ENCODE measurements around the gene GPATCH8.
"Not testable (repeated sequence)": the region's sequence is repeated elsewhere in the genome, so short reads cannot be mapped to it uniquely, and the experiment has no call there.

Gene GPATCH8

DNA sequence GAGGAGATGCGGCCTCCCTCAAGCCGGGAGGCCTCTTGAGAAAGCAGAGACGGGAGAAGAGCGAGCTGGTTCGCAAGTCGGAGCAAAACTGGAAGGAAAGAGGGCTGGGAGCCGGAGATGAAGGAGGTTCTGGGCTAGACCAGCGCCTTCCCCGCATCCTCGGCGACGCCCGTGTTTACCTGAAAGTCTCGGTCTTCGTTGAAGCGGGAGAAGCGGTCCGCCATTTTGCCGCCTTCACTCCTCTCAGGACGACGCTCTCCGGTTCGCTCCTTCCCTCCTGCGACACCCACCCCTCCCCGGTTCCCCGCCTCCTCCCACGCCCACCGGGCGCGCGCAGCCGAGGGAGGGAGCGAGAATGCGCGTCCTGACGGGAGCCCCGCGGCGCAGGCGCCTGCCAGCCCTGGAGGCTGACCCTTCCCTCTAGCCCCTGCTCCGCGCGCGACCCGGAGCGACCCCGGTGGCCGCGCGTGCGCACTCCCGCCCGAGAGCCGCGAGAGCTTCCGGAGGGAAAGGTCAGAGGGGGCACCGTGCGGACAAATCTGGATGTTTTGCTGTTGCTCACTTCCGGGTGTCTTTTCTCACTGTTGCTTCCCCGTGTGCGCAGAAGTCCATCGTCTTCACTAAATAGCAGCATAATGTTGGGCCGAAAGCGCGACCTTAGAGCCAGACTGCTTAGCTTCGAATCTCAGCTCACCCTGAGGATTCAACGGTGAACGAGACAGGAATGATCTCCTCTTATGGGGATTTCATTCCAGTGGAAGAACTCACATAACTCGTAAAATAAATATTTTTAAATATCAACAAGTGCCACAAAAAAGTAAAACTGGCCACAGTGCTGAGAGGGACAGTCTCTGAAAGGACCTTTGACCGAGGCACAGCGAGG, at the start of gene GPATCH8:
Gene GPATCH8 (minus strand): TSS at position 260 of the 883 bp plus-strand sequence. CDS start 36 bp downstream, at position 224.
- DNase-seq (ENCODE audit: low read depth), result peak; percentile 88

DNA sequence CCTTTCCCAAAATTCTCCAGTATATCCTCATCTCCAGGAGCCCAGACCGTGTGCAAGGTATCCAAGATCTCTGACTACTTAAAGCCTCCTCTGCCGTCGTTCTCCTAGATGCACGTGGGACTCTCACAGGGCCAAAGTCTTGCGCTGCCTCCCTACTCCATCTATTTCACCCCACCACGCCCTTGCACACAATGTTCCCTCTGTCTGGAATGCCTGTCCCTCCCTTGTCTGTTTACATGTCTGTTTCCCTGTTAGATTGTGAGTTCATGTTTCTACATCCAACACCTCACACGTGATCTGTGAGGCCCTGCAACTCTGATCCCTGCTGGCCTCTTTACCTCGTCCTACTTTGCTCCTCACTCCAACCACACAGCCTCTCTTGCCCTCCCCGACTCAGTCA, 49.2 kb upstream of the GPATCH8 start:
- DNase-seq (ENCODE audit: low read depth), result no peak

DNA sequence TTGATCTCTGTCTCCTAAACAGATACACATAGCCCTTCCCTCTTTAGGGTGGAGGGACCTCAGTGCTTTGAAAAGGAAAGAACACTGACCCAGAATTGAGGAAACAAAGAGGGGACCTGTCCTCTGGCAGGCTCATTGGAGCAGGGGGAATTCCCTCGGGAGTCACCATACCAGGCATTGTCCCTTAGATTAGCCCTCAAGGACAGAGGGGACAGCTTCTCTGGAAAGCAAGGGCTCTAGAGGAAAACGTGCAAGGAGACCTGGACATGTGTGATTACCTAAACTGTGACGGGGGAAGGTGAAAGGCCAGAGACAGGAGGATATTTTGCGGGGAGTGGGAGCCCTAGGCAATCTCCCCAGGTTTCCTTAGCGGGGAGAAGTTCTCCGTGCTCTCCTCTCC, 46.5 kb upstream of the GPATCH8 start:
- no peak for DNase-seq (ENCODE audit: low read depth)

DNA sequence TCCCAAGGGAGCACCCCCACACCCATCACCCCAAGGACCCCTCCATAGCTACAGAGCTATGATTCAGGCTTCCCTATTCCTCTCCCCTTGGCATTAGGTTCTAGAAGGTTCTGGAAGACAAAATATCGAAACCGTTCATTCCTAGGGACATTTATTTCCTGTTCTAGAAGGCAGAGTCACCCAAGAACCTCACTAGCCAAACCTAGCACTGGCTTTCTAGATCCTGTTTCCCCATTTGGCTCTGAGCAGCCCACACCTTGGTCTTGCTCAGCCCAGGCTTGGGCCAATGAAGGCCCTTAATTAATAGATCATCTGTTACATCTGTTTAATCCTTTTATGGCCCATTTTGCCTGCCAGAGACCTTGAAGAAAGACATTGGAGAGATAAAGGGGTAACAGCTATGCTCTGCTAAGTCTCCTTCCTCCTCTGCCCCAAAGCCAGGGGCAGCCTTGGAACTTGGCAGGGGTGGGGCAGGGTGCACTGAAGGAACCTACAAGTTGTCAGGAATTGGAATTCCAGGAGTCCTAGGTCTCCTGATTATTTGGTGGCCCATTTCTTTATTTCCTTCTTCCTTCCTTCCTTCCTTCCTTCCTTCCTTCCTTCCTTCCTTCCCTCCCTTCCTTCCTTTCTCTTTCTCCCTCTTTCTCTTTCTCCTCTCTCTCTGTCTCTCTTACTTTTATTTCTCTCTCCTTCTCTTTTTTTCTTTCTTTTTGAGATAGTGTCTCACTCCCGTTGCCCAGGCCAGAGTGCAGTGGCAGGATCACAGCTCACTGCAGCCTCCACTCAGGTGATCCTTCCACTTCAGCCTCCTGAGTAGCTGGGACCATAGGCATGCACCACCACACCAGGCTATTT, 45.4 kb upstream of the GPATCH8 start:
- DNase-seq (ENCODE audit: low read depth), result no peak

DNA sequence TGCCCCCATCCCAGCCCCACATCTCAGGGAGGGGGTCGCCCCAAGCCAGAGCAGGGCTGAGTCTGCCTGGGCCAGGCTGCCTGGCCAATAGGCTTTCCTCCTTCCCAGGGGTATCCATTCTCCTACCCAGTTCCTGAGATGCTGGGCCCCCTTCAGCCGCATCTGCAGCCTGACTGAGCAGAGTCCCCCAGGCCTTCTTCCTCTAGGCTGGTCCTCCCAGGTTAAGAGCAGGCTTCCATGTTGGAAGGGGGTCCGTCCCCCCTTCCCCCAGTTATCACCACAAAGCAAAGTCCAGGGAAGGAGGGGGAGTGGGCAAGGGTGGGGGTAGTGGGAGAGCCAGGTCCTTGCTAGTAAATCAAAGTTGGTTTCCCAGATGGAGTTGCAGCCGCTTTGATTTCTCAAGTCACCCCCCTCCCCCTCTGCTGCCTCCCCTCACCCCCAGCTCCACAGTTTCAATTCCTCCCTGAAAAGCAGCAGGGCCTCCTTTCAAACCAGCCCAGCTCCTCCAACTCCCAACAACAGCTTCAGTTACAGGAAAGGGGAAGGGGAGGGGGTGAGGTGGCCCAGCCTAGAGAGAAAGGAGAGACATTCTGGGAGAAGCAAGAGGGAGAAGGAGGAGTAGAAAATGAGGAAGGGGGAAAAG, 44.5 kb upstream of the GPATCH8 start:
- no peak for DNase-seq (ENCODE audit: low read depth)

DNA sequence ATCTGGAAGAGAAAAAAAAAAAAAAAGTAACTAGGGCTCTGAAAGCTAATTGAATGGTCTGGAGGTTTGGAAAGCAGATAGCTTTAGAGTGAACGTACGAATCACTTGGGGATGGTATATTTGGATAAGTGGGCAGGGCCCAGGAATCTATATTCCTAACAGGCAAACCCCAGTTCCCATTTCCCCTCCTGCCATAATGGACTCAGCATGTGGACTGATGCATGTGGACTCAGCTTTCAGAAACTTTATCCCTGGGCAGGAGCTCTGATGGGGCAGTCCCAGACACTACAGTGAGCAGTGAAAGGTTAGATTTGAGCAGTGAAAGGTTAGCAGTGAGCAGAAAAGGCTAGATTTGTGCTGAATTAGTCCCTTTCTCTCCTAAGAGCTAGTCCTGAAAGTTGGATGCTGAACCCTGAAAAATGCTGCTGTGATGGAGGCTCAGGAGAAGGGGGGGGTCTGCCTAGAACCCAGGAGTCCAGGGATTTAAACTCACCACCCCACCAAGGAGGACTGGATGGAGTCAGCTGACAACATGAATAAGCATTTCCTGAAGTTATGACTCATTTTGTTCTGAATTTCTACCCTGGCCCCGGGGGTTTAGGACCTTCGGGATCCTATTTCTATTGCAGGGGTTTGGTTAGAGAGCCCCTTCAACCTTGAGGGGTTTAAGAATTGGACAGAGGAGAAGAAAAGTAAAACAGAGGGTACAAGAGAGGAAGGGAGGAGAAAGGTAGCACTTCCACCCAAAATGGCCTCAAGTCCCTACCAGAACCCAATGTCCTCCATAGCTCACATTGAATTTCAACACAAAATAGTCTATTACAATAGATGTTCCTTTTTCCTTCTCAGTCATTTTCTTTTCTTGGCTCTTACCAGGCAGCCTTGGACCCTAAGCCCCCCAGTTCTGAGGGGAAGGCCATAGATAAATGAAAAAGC, 43.7 kb upstream of the GPATCH8 start:
- DNase-seq (ENCODE audit: low read depth), result no peak

DNA sequence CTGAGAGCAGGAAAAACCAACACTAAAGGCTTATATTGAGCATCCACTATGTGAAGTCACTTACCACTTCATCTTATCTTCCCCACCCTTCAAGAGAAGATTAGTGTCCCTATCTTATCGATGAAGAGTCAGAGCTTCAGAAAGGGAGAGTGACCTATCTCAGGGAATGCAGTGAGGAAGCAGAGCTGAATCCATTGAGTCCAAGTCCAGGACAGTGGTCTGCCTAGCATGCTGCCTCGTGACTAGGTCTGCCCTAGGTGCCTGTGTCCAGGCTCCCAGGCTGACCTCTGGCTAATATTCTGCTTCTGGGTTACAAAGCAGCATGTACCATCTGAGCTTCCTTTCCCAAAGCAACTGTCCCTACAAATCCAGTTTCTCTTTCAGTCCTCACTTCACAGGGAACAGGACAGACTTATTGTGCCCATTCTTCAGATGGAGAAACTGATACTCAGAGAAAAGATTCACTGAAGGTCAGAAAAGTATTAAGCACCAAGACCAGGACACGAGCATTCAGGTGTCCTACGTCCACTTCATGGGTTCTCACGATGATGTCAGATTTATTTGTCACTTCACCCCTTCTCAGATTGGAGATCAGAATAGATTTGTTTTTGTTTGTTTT, 40.8 kb upstream of the GPATCH8 start:
- DNase-seq (ENCODE audit: low read depth), result no peak

DNA sequence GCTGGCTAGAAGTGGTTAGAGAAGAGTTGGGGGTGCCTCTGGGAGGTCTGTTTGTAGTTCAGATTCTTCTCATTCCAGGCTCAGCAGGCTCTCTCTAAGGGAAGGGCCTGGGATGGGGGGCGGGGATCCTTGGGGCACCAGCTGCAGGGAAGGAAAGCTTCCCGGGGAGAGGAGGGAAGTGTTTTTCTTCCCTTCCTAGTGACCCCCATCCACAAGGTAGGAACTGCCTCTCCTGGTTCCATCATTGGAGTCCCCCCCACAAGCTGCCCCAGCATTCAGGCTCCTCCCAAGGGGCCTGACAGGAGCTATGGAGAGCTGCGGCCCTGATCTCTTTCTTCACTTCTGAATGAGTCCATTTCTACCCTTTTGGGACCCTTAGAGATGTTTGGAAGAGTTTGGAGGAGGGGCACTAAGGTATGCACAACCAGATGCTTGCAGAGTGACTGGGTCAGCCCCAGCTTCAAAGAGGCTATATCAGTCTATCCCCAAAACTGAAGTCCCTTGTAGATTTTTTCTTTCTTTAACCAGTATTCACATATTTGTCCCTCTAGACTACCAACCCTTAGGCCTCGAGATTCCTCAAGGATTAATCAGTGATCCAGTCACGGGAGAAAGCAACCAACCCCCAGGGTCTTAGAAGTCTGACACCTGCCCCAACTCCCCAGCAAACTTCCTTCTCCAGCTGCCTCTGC, 40.2 kb upstream of the GPATCH8 start:
- no peak for DNase-seq (ENCODE audit: low read depth)

DNA sequence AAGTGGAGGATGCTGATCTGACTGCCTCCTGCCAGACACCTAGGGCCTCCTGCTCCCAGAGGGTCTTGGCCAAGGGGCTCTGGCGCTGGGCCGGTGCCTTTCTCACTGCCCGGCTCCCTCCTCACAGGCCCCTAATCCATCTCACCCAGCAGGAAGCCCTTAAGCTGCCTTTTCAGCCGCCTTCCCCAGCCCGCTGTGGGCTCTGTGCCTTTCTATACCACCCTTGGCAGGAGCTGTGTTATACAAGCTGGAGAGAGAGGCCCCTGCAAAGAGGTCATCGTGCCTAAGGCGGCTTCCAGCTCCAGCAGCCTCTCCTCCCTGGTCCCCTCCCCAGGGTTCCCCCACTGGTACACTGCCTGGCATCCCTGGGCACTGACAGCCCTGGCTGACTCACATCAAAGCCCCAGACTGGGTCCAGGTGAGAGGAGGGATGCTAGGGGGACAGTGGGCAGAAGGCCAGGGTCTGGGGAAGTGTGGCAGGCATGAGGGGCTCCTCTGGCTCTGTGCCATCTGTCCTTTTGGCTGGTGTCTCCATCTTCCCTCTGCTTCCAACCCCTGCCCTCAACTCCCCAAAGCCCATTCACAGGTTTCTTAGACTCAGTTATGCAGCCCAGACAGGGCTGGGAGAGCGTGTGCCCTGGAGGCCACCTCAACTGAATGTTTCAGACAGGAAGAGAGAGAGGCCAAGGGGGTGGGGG, 38.8 kb upstream of the GPATCH8 start:
- no peak for DNase-seq (ENCODE audit: low read depth)

DNA sequence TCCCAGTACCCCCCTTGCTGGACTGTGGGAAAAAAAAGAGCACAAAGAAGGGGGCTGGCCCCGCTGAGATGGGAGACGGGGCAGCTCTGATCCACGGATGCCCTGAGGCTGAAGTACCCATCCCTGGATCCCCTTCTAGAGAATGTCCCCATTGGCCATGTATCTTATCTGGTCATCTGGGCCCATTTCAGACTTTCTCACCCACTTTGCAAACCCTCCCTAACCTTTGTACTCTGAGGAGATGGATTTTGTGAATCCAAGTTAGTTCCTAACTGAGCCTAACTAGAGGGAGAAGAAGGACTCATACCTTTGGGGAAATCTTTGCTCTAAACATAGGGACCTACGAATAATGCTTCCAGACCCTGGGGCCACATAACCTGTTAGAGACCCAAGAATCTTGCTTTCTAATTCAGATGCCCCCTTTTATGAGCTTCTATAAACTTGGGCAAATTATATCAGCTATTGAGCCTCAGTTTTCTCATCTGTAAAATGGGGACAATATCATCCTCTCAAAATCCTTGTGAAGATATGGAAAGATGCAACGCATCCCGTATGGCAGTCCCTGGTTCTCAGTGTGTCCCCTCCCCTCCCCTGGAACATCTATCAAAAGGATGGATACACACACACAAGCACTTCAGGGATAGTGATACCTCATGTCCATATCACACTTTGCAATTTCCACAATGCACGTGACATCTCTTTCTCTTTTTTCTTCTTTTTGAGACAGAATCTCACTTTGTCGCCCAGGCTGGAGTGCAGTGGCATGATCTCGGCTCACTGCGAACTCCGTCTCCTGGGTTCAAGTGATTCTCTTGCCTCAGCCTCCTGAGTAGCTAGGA, 37.3 kb upstream of the GPATCH8 start:
- DNase-seq (ENCODE audit: low read depth), result no peak

DNA sequence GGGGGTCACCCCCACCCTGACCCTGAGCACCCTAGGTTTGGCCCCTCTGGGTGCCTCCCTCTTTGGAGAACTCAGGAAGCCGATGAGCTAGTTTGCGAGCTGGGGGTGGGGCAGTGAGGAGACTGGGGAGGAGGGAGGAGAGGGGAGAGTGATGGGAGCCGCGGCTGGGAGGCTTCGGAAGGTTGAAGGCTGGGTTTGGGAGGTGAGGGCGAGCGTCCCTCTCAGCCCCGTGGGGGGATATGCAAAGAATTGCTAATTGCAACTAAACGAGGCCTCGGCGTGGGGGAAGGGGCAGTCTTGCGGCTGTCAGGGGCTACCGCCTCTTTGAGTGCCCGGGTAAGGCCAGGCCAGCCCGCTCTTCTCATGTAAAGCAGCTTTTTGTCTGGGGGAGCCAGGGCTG, 36.5 kb upstream of the GPATCH8 start:
- DNase-seq (ENCODE audit: low read depth), result no peak

DNA sequence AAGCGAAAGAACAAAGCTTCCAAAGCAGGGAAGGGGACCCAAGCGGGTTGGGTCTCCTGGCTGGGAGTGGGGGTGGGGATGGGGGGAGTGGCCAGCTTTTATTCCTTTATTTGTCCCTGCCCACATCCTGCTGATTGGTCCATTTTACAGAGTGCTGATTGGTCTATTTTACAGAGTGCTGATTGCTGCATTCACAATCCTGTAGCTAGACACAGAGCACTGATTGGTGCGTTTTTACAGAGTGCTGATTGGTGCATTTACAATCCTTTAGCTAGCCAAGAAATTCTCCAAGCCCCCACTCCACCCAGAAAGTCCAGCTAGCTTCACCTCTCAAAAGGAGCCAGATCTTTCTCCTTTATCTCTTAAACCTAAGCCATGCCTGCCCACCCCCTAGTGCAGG, 34.7 kb upstream of the GPATCH8 start:
- not testable (repeated sequence) for DNase-seq (ENCODE audit: low read depth)

DNA sequence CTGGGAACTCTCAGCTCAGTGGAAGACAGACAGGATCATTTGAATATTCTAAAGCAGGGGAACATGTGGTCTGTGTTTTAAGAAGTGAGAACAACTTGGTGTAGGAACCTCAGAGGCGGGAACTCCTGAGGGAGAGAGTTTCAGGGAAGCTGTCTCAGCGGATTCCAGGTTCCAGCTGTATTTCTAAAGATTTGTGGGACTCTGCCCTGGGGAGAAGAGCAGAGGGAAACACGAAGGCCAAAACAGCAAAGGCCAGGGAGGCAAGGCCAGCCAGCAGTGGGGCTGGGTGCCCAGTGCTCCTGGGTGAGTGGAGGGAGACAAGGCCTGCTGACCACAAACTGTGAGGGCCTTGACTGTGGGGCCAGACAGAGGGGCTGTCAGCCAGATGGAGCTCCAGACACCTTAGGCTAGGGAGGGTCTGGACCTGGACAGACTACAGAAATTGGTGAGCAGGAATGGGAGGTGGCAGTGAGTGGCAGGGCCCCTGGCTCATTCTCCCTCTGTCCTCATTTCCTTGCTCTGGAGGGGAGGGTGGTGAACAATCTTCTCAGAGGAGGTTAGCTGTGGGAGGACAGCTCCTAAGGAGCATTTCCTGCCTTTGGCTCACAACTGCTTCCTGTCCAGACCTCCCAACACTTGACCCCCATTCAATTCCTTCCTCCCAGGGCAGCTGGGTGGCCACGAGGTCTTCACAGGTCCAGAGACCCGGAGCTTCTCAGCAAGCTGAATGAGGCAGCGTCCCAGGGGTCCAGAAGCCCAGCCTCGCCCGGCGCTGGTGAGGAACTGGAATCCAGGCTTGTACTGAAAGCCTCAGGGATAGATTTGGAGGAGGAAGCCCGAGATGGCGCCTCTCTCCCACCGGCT, 33.1 kb upstream of the GPATCH8 start:
- DNase-seq (ENCODE audit: low read depth), result no peak

DNA sequence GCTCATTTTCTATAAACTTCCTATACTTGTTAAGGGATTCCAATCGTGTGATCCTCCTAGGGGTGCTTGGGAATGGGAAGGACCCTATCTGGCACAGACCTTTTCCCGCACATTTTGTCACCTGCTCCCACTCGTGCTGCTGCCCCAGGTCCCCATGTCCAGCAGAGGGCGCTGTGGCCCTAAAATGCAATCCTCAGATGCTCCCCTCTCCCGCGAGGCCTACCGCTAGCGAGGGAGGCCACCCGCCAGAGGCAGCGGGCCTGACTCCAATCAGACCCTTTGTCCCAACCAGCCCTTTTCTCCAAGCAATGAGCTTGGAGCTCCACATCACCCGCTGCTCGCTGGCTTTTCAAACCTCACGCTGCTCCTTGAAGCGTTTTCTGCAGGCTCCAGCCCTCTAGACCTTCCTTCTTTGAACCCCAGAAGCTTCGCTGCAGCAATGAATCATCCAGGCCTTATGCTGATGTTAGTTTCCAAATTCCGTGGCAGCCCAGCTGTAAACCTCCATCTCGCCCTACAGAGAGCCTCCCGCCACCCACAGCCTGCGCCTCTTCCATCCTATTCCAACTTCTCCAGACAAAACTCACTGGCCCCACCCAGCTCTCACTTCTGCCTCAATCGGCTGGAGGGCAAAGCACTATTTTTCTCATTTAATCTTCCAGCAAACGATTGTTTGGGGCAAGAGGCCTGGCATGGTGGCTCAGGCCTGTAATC, 30.5 kb upstream of the GPATCH8 start:
- DNase-seq (ENCODE audit: low read depth), result peak; percentile 53

DNA sequence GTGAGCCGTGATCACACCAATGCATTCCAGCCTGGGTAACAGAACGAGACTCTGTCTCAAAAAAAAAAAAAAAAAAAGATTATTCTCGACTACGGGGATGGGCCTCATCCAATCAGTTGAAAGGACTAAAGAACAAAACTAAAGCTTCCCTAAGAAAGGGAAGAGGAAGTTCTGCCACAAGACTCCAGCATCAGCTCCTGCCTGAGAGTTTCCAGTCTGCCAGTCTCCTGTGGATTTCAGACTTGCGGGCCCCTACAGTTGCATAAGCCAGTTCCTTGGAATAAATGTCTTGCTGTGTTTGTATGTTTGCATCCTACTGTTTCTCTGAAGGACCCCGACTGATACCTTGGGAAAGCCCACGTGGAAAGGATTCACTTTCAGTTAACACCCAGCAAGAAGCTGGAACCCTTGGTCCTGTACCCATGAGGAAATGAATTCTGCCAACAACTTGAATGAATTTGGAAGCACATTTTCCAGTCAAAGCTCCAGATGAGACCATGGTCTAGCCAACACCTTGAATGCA, 27.8 kb upstream of the GPATCH8 start:
- no peak for DNase-seq (ENCODE audit: low read depth)

DNA sequence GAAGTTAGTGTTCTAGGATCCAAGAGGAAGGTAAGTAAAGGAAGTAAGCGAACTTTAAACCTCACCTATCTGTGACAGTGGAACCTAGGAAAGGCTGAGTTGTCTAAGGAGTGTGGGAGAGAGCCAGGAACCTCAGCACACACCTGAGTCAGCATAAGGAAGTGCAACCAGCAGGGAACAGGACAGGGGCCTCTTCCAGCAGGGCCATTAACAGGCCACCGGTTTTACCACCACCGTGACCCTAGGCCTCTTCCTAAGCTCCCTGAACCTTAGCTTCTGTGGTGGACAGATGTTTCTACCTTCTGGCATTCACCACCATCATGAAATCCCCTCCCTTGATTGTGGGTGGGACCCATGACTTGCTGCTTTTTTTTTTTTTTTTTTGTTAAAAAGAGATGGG, 26.7 kb upstream of the GPATCH8 start:
- no peak for DNase-seq (ENCODE audit: low read depth)

DNA sequence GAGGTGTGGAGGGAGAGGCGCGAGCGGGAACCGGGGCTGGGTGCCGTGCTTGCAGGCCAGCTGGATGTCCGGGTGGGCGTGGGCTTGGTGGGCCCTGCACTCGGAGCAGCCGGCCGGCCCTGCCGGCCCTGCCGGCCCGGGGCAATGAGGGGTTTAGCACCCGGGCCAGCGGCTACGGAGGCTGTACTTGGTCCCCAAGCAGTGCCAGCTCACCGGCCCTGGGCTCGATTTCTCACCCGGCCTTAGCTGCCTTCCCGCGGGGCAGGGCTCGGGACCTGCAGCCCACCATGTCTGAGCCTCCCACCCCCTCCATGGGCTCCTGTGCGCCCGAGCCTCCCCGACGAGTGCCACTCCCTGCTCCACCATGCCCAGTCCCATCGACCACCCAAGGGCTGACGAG, 24.7 kb upstream of the GPATCH8 start:
- DNase-seq (ENCODE audit: low read depth), result no peak
